HCT116 (cell line): ENCODE results near the gene SOBP. TPM values are rescaled to one million over a fixed set of nuclear protein-coding genes. Genes with fewer than 3 reads are reported as not detected.

ENCODE experiments used
- ATAC-seq: fragments of 200-7000 bp; cut with Tn5 transposase; 2 replicates; pipeline ENCODE4 v1.9.1; 2020; ENCODE audit warnings: mild to moderate bottlenecking, moderate library complexity
- BruUV-seq: library from RNA; stranded (reverse); fragments of 400-500 nt; replicated peaks from 2 replicates; lab custom pipeline; 2021; lab: Mats Ljungman, UMichigan
- CTCF ChIA-PET: fragments of 300-600 bp; sonication (Branson Sonifier 250); formaldehyde crosslinking; loops from one replicate; lab custom pipeline; 2021; ENCODE audit warnings: antibody characterized with exemption; lab: Charles Lee
- POLR2A ChIA-PET: fragments of 300-600, 350-600 bp; sonication (Branson Sonifier 250); formaldehyde crosslinking; loops from one replicate; lab custom pipeline; 2021; ENCODE audit warnings: antibody characterized with exemption; lab: Charles Lee
- RAD21 ChIA-PET, 2 experiments: fragments of 300-600 bp; sonication (Branson Sonifier 250); formaldehyde crosslinking; loops; one replicate each; lab custom pipeline; 2023; ENCODE audit warnings: low total read pairs in 2 of 2; ENCODE audit not compliant: uncharacterized antibody in 2 of 2, unreplicated experiment in 2 of 2, low non-redundant PET in 1 of 2; lab: Charles Lee
- DNase-seq: peaks from one replicate; pipeline ENCODE4 v3.0.0-alpha.2; 2010; ENCODE audit warnings: low read depth, low spot score
- H2AFZ ChIP-seq: fragments of 200-600 bp; shearing (Covaris generic), sonication (generic); 2 replicates; pipeline ENCODE4 v1.6.1; 2017; ENCODE audit warnings: low read depth, mixed run types, mixed read lengths, antibody characterized with exemption, low read length; ENCODE audit not compliant: poor library complexity, severe bottlenecking
- H3K27ac ChIP-seq: 2 replicates; pipeline ENCODE4 v1.5.1; 2012; ENCODE audit warnings: low read depth, low read length
- H3K27me3 ChIP-seq: fragments of 200-600 bp; sonication (generic); 2 replicates; pipeline ENCODE4 v1.6.1; 2016; ENCODE audit warnings: mixed run types, low read length, mixed read lengths; ENCODE audit not compliant: insufficient read depth
- H3K36me3 ChIP-seq, 2 experiments: fragments of 200-500 bp in 1 of 2; fragments of 200-600 bp in 1 of 2; sonication (Bioruptor generic) in 1 of 2; sonication (generic) in 1 of 2; 2 replicates each; pipeline versions ENCODE4 v1.5.1 to v1.6.1; 2014 to 2016; ENCODE audit warnings: low read length in 2 of 2, inconsistent platforms in 1 of 2, mixed read lengths in 1 of 2, mixed run types in 1 of 2; ENCODE audit not compliant: insufficient read depth in 2 of 2, control insufficient read depth in 1 of 2
- H3K4me1 ChIP-seq, 2 experiments: fragments of 200-600 bp in 1 of 2; sonication (generic) in 1 of 2; 2 replicates each; pipeline versions ENCODE4 v1.5.1 to v1.6.1; 2012 to 2017; ENCODE audit warnings: low read length in 2 of 2, inconsistent platforms in 1 of 2, mild to moderate bottlenecking in 1 of 2, mixed read lengths in 1 of 2, mixed run types in 1 of 2, moderate library complexity in 1 of 2; ENCODE audit not compliant: insufficient read depth in 2 of 2, control insufficient read depth in 1 of 2
- H3K4me2 ChIP-seq: fragments of 200-600 bp; sonication (generic); 2 replicates; pipeline ENCODE4 v1.6.1; 2017; ENCODE audit warnings: mixed run types, low read length, mixed read lengths
- H3K4me3 ChIP-seq, 2 experiments: fragments of 200-600 bp in 1 of 2; sonication (generic) in 1 of 2; replicated peaks in 1 of 2; 2 replicates each; pipeline ENCODE4 v1.5.1; 2011 to 2016; ENCODE audit warnings: low read length in 2 of 2, control low read depth in 1 of 2, low read depth in 1 of 2, mild to moderate bottlenecking in 1 of 2, mixed read lengths in 1 of 2, mixed run types in 1 of 2
- H3K79me2 ChIP-seq: fragments of 200-600 bp; sonication (generic); 2 replicates; pipeline ENCODE4 v1.6.1; 2017; ENCODE audit warnings: mild to moderate bottlenecking, mixed run types, low read length, moderate library complexity, mixed read lengths; ENCODE audit not compliant: insufficient read depth
- H3K9ac ChIP-seq: fragments of 200-600 bp; sonication (generic); 2 replicates; pipeline ENCODE4 v1.6.1; 2016; ENCODE audit warnings: low read length, mixed read lengths
- H3K9me2 ChIP-seq: fragments of 200-600 bp; sonication (generic), shearing (Covaris generic); 2 replicates; pipeline ENCODE4 v1.6.1; 2017; ENCODE audit warnings: mixed run types, mild to moderate bottlenecking, moderate library complexity; ENCODE audit not compliant: insufficient read depth
- H3K9me3 ChIP-seq, 2 experiments: fragments of 200-500 bp in 1 of 2; fragments of 200-600 bp in 1 of 2; sonication (Bioruptor generic) in 1 of 2; sonication (generic) in 1 of 2; 2 replicates each; pipeline ENCODE4 v1.6.1; 2014 to 2017; ENCODE audit warnings: low read length in 2 of 2, mixed read lengths in 2 of 2, inconsistent platforms in 1 of 2, low read depth in 1 of 2, mild to moderate bottlenecking in 1 of 2, mixed run types in 1 of 2, moderate library complexity in 1 of 2; ENCODE audit not compliant: control insufficient read depth in 1 of 2, insufficient read depth in 1 of 2
- H4K20me1 ChIP-seq: fragments of 200-600 bp; sonication (generic), shearing (Covaris generic); 2 replicates; pipeline ENCODE4 v1.6.1; 2017; ENCODE audit warnings: mixed run types, mild to moderate bottlenecking, moderate library complexity; ENCODE audit not compliant: insufficient read depth
- ATF3 ChIP-seq: IDR thresholded peaks from 2 replicates; pipeline ENCODE4 v1.6.1; 2012
- CBX3 ChIP-seq: IDR thresholded peaks from 2 replicates; pipeline ENCODE4 v1.6.1; 2012; ENCODE audit warnings: low read depth
- EZH2 ChIP-seq: fragments of 200-600 bp; sonication (generic); IDR thresholded peaks from 2 replicates; pipeline ENCODE4 v1.6.1; 2017; ENCODE audit warnings: antibody characterized with exemption, mixed run types
- SIN3A ChIP-seq: IDR thresholded peaks from 2 replicates; pipeline ENCODE4 v1.6.1; 2012; ENCODE audit warnings: low read depth
- SP1 ChIP-seq: IDR thresholded peaks from 2 replicates; pipeline ENCODE4 v1.6.1; 2012; ENCODE audit warnings: low read depth
- SRF ChIP-seq: IDR thresholded peaks from 2 replicates; pipeline ENCODE4 v1.6.1; 2012; ENCODE audit warnings: low read depth
- ZNF274 ChIP-seq: fragments of 200-500 bp; sonication (Bioruptor generic); IDR thresholded peaks from 2 replicates; pipeline ENCODE4 v1.6.1; 2014; ENCODE audit warnings: mild to moderate bottlenecking, low read depth, low read length, inconsistent platforms
- intact Hi-C: fragments of 100-400 bp; cut with micrococcal nuclease; formaldehyde crosslinking; loops from 2 replicates; pipeline ENCODE4 v1.10.0; 2022
- total RNA-seq: library from RNA; stranded (reverse); gene quantifications from one replicate; pipeline ENCODE4 v1.2.1, GENCODE V29; 2021; ENCODE audit not compliant: unreplicated experiment

Gene SOBP
- total RNA-seq, 1 experiment from 2014 or later = 2.6 TPM

GRCh38 chr6:107589199-107589598, 99.3 kb downstream of the SOBP start:
- no peaks in the 10 kb centered on the region for H3K9me3 ChIP-seq
- no peaks in the 10 kb centered on the region for H3K4me1 ChIP-seq
- DNase-seq (no peak), ATAC-seq (no peak)
- ChIA-PET CTCF (no interaction called here), RAD21 (no interaction called here), POLR2A (no interaction called here)
- no peaks in the 10 kb centered on the region for H3K79me2 ChIP-seq
- H3K4me2 ChIP-seq = no peak overlapping the region
- no TSS peak for BruUV-seq
- no peaks in the 10 kb centered on the region for H3K36me3 ChIP-seq
- H3K9ac ChIP-seq = no peak overlapping the region
- no peaks in the 10 kb centered on the region for H4K20me1 ChIP-seq
- H3K9me2 ChIP-seq = no peaks in the 10 kb centered on the region
- intact Hi-C loops = no loop called here
- no peaks in the 10 kb centered on the region for H3K27me3 ChIP-seq
- H3K27ac ChIP-seq = no peak overlapping the region
- no peak for TF ChIP-seq SIN3A
- TF ChIP-seq CBX3 = no peak
- no peak overlapping the region for H2AFZ ChIP-seq
- H3K4me3 ChIP-seq = no peak overlapping the region

DNA sequence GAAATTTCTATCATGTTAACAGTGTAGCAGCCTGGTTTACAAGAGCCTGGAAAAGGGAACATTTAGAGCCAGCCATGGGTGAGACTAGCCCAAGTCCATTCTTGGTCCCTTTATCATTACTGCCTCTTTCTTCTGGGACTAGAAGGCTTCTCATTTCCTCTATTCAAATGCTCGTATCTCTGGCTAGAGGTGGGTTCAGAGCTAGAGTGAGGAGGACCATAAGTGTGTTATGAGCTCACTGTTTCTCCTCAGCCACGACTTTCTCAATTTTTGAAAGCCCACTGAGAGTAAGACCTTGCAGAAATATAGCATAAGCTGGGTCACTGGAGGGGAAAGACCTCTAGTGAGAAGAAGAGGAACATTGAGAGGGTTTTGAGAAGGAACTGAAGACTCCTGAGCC, 100.0 kb downstream of the SOBP start:
- Histone ChIP-seq H3K9me3 (no peaks in the 10 kb centered on the region), H4K20me1 (no peaks in the 10 kb centered on the region), H3K79me2 (no peaks in the 10 kb centered on the region), H3K9ac (no peak overlapping the region), H3K4me1 (no peaks in the 10 kb centered on the region), H3K36me3 (no peaks in the 10 kb centered on the region), H3K9me2 (no peaks in the 10 kb centered on the region), H2AFZ (no peak overlapping the region), H3K4me2 (no peak overlapping the region), H3K27ac (no peak overlapping the region), H3K4me3 (no peak overlapping the region), H3K27me3 (no peaks in the 10 kb centered on the region)
- RAD21 ChIA-PET = no interaction called here
- POLR2A ChIA-PET = no interaction called here
- CTCF ChIA-PET = no interaction called here
- no peak for ATAC-seq
- no peak for DNase-seq
- no TSS peak for BruUV-seq
- intact Hi-C loops = no loop called here
- no peak for TF ChIP-seq ZNF274
- no peak for TF ChIP-seq SRF
- no peak for TF ChIP-seq ATF3
- TF ChIP-seq SP1 = no peak
- TF ChIP-seq EZH2 = no peak
- no peak for TF ChIP-seq CBX3
